Activated T-helper 17 cell treated with anti-CD3 and anti-CD28 coated beads, Interleukin-2, amount 50 U/mL, for 72 hours (primary cell): ENCODE results near the gene PRR23E. TPM values are rescaled to one million over a fixed set of nuclear protein-coding genes. Genes with fewer than 3 reads are reported as not detected.

ENCODE experiments used
- ATAC-seq: fragments of 150-1000 bp; cut with Tn5 transposase; replicated peaks from 2 replicates; pipeline ENCODE4 v1.10.0; 2021; ENCODE audit warnings: mild to moderate bottlenecking, moderate library complexity
- H3K27ac Mint-ChIP-seq: one replicate; pipeline ENCODE4 v1.8.0; 2022; ENCODE audit warnings: mixed read lengths
- H3K27me3 Mint-ChIP-seq: one replicate; pipeline ENCODE4 v1.8.0; 2022; ENCODE audit warnings: mixed read lengths
- H3K36me3 Mint-ChIP-seq: one replicate; pipeline ENCODE4 v1.8.0; 2022; ENCODE audit warnings: low read depth, mild to moderate bottlenecking, mixed read lengths
- H3K4me1 Mint-ChIP-seq: one replicate; pipeline ENCODE4 v1.8.0; 2022; ENCODE audit warnings: mixed read lengths
- H3K4me3 Mint-ChIP-seq: one replicate; pipeline ENCODE4 v1.8.0; 2022; ENCODE audit warnings: mild to moderate bottlenecking, mixed read lengths
- H3K9me3 Mint-ChIP-seq: one replicate; pipeline ENCODE4 v1.8.0; 2022; ENCODE audit warnings: mixed read lengths
- total RNA-seq, 2 donors: library from RNA; stranded (reverse); gene quantifications; one replicate each; pipeline ENCODE4 v1.2.3, GENCODE V29; 2022

Gene PRR23E
- total RNA-seq: not detected

- H3K4me3 Mint-ChIP-seq: no peak within 1 kb of the TSS
- peaks cover 12% of the 10 kb centered on the region for H3K27me3 Mint-ChIP-seq
- H3K27ac Mint-ChIP-seq: no peak within 1 kb of the TSS
- H3K9me3 Mint-ChIP-seq: peaks cover 4% of the 10 kb centered on the region
- no peaks in the 10 kb centered on the region for H3K4me1 Mint-ChIP-seq
- no peak for ATAC-seq
- no peaks in the 10 kb centered on the region for H3K36me3 Mint-ChIP-seq
Measured at GRCh38 chr3:127192576-127193232, at the start of gene PRR23E. PRR23E (plus strand) TSS chr3:127193131; CDS start chr3:127196686, 3,555 bp downstream.

GRCh38 chr3:127143172-127143571, 49.8 kb upstream of the PRR23E start:
- H3K9me3 Mint-ChIP-seq: peaks cover 6% of the 10 kb centered on the region
- no peaks in the 10 kb centered on the region for H3K36me3 Mint-ChIP-seq
- H3K4me1 Mint-ChIP-seq: no peaks in the 10 kb centered on the region
- H3K27me3 Mint-ChIP-seq: peaks cover 7% of the 10 kb centered on the region
- ATAC-seq: no peak
- no peak overlapping the region for H3K27ac Mint-ChIP-seq
- H3K4me3 Mint-ChIP-seq: no peak overlapping the region

- peaks cover 6% of the 10 kb centered on the region for H3K9me3 Mint-ChIP-seq
- no peak overlapping the region for H3K4me3 Mint-ChIP-seq
- H3K27me3 Mint-ChIP-seq: peaks cover 9% of the 10 kb centered on the region
- H3K36me3 Mint-ChIP-seq: no peaks in the 10 kb centered on the region
- H3K4me1 Mint-ChIP-seq: no peaks in the 10 kb centered on the region
- no peak overlapping the region for H3K27ac Mint-ChIP-seq
- ATAC-seq: no peak
Measured at GRCh38 chr3:127144631-127145030, 48.3 kb upstream of the PRR23E start.

GRCh38 chr3:127145266-127145665, 47.7 kb upstream of the PRR23E start:
- ATAC-seq: no peak
- Mint-ChIP-seq H3K4me1 (no peaks in the 10 kb centered on the region), H3K36me3 (no peaks in the 10 kb centered on the region), H3K4me3 (no peak overlapping the region), H3K9me3 (peaks cover 6% of the 10 kb centered on the region), H3K27ac (no peak overlapping the region), H3K27me3 (peaks cover 9% of the 10 kb centered on the region)

- ATAC-seq: no peak
- Mint-ChIP-seq H3K27me3 (peaks cover 9% of the 10 kb centered on the region), H3K27ac (no peak overlapping the region), H3K9me3 (peaks cover 6% of the 10 kb centered on the region), H3K4me3 (no peak overlapping the region), H3K4me1 (no peaks in the 10 kb centered on the region), H3K36me3 (no peaks in the 10 kb centered on the region)
Measured at GRCh38 chr3:127147291-127147885, 45.5 kb upstream of the PRR23E start.

GRCh38 chr3:127149621-127150310, 43.2 kb upstream of the PRR23E start:
- no peaks in the 10 kb centered on the region for H3K4me1 Mint-ChIP-seq
- H3K36me3 Mint-ChIP-seq: no peaks in the 10 kb centered on the region
- H3K9me3 Mint-ChIP-seq: no peaks in the 10 kb centered on the region
- H3K4me3 Mint-ChIP-seq: no peak overlapping the region
- ATAC-seq: no peak
- H3K27me3 Mint-ChIP-seq: peaks cover 9% of the 10 kb centered on the region
- no peak overlapping the region for H3K27ac Mint-ChIP-seq

- peaks cover 9% of the 10 kb centered on the region for H3K27me3 Mint-ChIP-seq
- no peaks in the 10 kb centered on the region for H3K36me3 Mint-ChIP-seq
- no peak overlapping the region for H3K27ac Mint-ChIP-seq
- ATAC-seq: no peak
- H3K9me3 Mint-ChIP-seq: no peaks in the 10 kb centered on the region
- no peaks in the 10 kb centered on the region for H3K4me1 Mint-ChIP-seq
- H3K4me3 Mint-ChIP-seq: no peak overlapping the region
Measured at GRCh38 chr3:127150513-127151250, 42.2 kb upstream of the PRR23E start.

- Mint-ChIP-seq H3K9me3 (no peaks in the 10 kb centered on the region), H3K27ac (no peak overlapping the region), H3K4me3 (no peak overlapping the region), H3K36me3 (no peaks in the 10 kb centered on the region), H3K27me3 (peaks cover 9% of the 10 kb centered on the region), H3K4me1 (no peaks in the 10 kb centered on the region)
- ATAC-seq: no peak
Measured at GRCh38 chr3:127151251-127151564, 41.7 kb upstream of the PRR23E start.

GRCh38 chr3:127151992-127152650, 40.8 kb upstream of the PRR23E start:
- no peaks in the 10 kb centered on the region for H3K36me3 Mint-ChIP-seq
- no peak for ATAC-seq
- no peak overlapping the region for H3K4me3 Mint-ChIP-seq
- no peaks in the 10 kb centered on the region for H3K9me3 Mint-ChIP-seq
- no peak overlapping the region for H3K27ac Mint-ChIP-seq
- peaks cover 9% of the 10 kb centered on the region for H3K27me3 Mint-ChIP-seq
- no peaks in the 10 kb centered on the region for H3K4me1 Mint-ChIP-seq

- Mint-ChIP-seq H3K27ac (no peak overlapping the region), H3K36me3 (no peaks in the 10 kb centered on the region), H3K9me3 (no peaks in the 10 kb centered on the region), H3K4me1 (no peaks in the 10 kb centered on the region), H3K4me3 (no peak overlapping the region), H3K27me3 (peaks cover 5% of the 10 kb centered on the region)
- ATAC-seq: no peak
Measured at GRCh38 chr3:127152684-127153505, 40.0 kb upstream of the PRR23E start.

- H3K4me3 Mint-ChIP-seq: no peak overlapping the region
- H3K4me1 Mint-ChIP-seq: no peaks in the 10 kb centered on the region
- H3K36me3 Mint-ChIP-seq: no peaks in the 10 kb centered on the region
- H3K27ac Mint-ChIP-seq: no peak overlapping the region
- no peak for ATAC-seq
- no peaks in the 10 kb centered on the region for H3K27me3 Mint-ChIP-seq
- H3K9me3 Mint-ChIP-seq: no peaks in the 10 kb centered on the region
Measured at GRCh38 chr3:127153506-127153815, 39.5 kb upstream of the PRR23E start.

- H3K9me3 Mint-ChIP-seq: no peaks in the 10 kb centered on the region
- H3K4me3 Mint-ChIP-seq: no peak overlapping the region
- no peak overlapping the region for H3K27ac Mint-ChIP-seq
- no peaks in the 10 kb centered on the region for H3K4me1 Mint-ChIP-seq
- no peak for ATAC-seq
- no peaks in the 10 kb centered on the region for H3K27me3 Mint-ChIP-seq
- no peaks in the 10 kb centered on the region for H3K36me3 Mint-ChIP-seq
Measured at GRCh38 chr3:127156338-127157050, 36.4 kb upstream of the PRR23E start.

GRCh38 chr3:127157171-127157828, 35.6 kb upstream of the PRR23E start:
- no peaks in the 10 kb centered on the region for H3K27me3 Mint-ChIP-seq
- no peak overlapping the region for H3K4me3 Mint-ChIP-seq
- no peak for ATAC-seq
- H3K4me1 Mint-ChIP-seq: no peaks in the 10 kb centered on the region
- H3K27ac Mint-ChIP-seq: no peak overlapping the region
- H3K36me3 Mint-ChIP-seq: no peaks in the 10 kb centered on the region
- H3K9me3 Mint-ChIP-seq: no peaks in the 10 kb centered on the region
